GM23248 (cell line): Measurements from ENCODE around the gene TRIOBP. TPM values are rescaled to one million over a fixed set of nuclear protein-coding genes. Genes with fewer than 3 reads are reported as not detected.

ENCODE experiments used
- DNase-seq: peaks from one replicate; pipeline ENCODE4 v3.0.0-alpha.2; 2015
- H2AFZ ChIP-seq: fragments of 200-600 bp; sonication (generic); 2 replicates; pipeline ENCODE4 v1.6.1; 2016; ENCODE audit warnings: antibody characterized with exemption
- H3F3A ChIP-seq: fragments of 200-600 bp; sonication (generic); 2 replicates; pipeline ENCODE4 v1.6.1; 2016; ENCODE audit warnings: mild to moderate bottlenecking, antibody characterized with exemption, mixed run types; ENCODE audit not compliant: insufficient read depth
- H3K27ac ChIP-seq: fragments of 200-600 bp; sonication (generic); 2 replicates; pipeline ENCODE4 v1.5.1; 2016; ENCODE audit warnings: mild to moderate bottlenecking
- H3K27me3 ChIP-seq: fragments of 200-600 bp; sonication (generic); replicated peaks from 2 replicates; pipeline ENCODE4 v1.6.1; 2016; ENCODE audit warnings: mild to moderate bottlenecking; ENCODE audit not compliant: insufficient read depth
- H3K36me3 ChIP-seq: fragments of 200-600 bp; sonication (generic); 2 replicates; pipeline ENCODE4 v1.6.1; 2016; ENCODE audit warnings: low read depth, mild to moderate bottlenecking
- H3K4me1 ChIP-seq: fragments of 200-600 bp; sonication (generic); 2 replicates; pipeline ENCODE4 v1.6.1; 2016; ENCODE audit warnings: mild to moderate bottlenecking; ENCODE audit not compliant: insufficient read depth
- H3K4me2 ChIP-seq: fragments of 200-600 bp; sonication (generic); one replicate; pipeline ENCODE4 v1.6.1; 2016; ENCODE audit warnings: mild to moderate bottlenecking; ENCODE audit not compliant: unreplicated experiment
- H3K4me3 ChIP-seq: fragments of 200-600 bp; sonication (generic); 2 replicates; pipeline ENCODE4 v1.5.1; 2016; ENCODE audit warnings: mild to moderate bottlenecking
- H3K79me2 ChIP-seq: fragments of 200-600 bp; sonication (generic); 2 replicates; pipeline ENCODE4 v1.6.1; 2016; ENCODE audit warnings: mild to moderate bottlenecking; ENCODE audit not compliant: insufficient read depth
- H3K9ac ChIP-seq: fragments of 200-600 bp; sonication (generic); 2 replicates; pipeline ENCODE4 v1.6.1; 2016; ENCODE audit warnings: mild to moderate bottlenecking
- H3K9me2 ChIP-seq: fragments of 200-600 bp; sonication (generic); 2 replicates; pipeline ENCODE4 v1.6.1; 2016; ENCODE audit warnings: mixed run types, mild to moderate bottlenecking, moderate library complexity; ENCODE audit not compliant: insufficient read depth
- H3K9me3 ChIP-seq: fragments of 200-600 bp; sonication (generic); one replicate; pipeline ENCODE4 v1.6.1; 2017; ENCODE audit warnings: low read depth
- H4K20me1 ChIP-seq: fragments of 200-600 bp; sonication (generic); 2 replicates; pipeline ENCODE4 v1.6.0; 2016; ENCODE audit not compliant: insufficient read depth
- EZH2 ChIP-seq: fragments of 200-600 bp; sonication (generic); IDR thresholded peaks from 2 replicates; pipeline ENCODE4 v1.6.1; 2018; ENCODE audit warnings: antibody characterized with exemption, mild to moderate bottlenecking; ENCODE audit not compliant: insufficient read depth, poor library complexity, severe bottlenecking
- EZH2phosphoT487 ChIP-seq: fragments of 200-600 bp; sonication (generic); IDR thresholded peaks from 2 replicates; pipeline ENCODE4 v1.6.1; 2018; ENCODE audit warnings: antibody characterized with exemption, moderate library complexity, mild to moderate bottlenecking, low read depth; ENCODE audit not compliant: insufficient read depth
- WGBS, 2 experiments: methylation state at CpG; one replicate each; pipeline ENCODE4 v1.1.6; 2015 to 2017; ENCODE audit warnings: low lambda C conversion rate in 2 of 2, low coverage in 1 of 2; ENCODE audit errors: missing lambda C conversion rate in 2 of 2; 5-methylcytosine and 5-hydroxymethylcytosine counted together
- in situ Hi-C: fragments of 300-500 bp; cut with MboI; formaldehyde crosslinking; loops from 2 replicates; pipeline ENCODE4 v1.15.0; 2020
- polyA plus RNA-seq: library from polyadenylated mRNA; unstranded; fragments of >200 nt; fragmentation: Nextera tagmentation; extraction: Ambion mirVana; gene quantifications from 2 replicates; pipeline ENCODE4 v1.2.1, GENCODE V29; 2016
- small RNA-seq: library from RNA; depleted of rRNA; stranded (forward); fragments of <200 nt; gene quantifications from one replicate; pipeline ENCODE3, GENCODE V24; 2014; ENCODE audit warnings: low read depth, low replicate concordance
- total RNA-seq: library from RNA; depleted of rRNA; stranded (reverse); fragments of >200 nt; shearing (Covaris generic); gene quantifications from 2 replicates; pipeline ENCODE4 v1.2.3, GENCODE V29; 2014; rRNA removed

Gene TRIOBP
- total and polyA plus RNA-seq, 2 experiments from 2014 or later: 123 to 135 TPM

- Histone ChIP-seq H2AFZ (no peak overlapping the region), H3K9ac (no peak overlapping the region), H3K27ac (no peak overlapping the region), H3K9me2 (no peaks in the 10 kb centered on the region), H3K4me1 (0 out of 2 replicates have a peak, but pooled peaks cover 3% of the 10 kb centered on the region), H3K36me3 (no peaks in the 10 kb centered on the region), H3K27me3 (no peaks in the 10 kb centered on the region), H4K20me1 (no peaks in the 10 kb centered on the region), H3K79me2 (no peaks in the 10 kb centered on the region), H3K4me2 (no peak overlapping the region), H3K9me3 (no peaks in the 10 kb centered on the region), H3K4me3 (no peak overlapping the region), H3F3A (no peaks in the 10 kb centered on the region)
- 86 to 95% methylated on average over 2 to 5 of the region's 5 CpGs for WGBS, 2 experiments
- no peak for DNase-seq
- no peak for TF ChIP-seq EZH2
- no peak for TF ChIP-seq EZH2phosphoT487
- in situ Hi-C loops: no loop called here
Observed at GRCh38 chr22:37820350-37820749, 123.5 kb downstream of the TRIOBP start.

DNA sequence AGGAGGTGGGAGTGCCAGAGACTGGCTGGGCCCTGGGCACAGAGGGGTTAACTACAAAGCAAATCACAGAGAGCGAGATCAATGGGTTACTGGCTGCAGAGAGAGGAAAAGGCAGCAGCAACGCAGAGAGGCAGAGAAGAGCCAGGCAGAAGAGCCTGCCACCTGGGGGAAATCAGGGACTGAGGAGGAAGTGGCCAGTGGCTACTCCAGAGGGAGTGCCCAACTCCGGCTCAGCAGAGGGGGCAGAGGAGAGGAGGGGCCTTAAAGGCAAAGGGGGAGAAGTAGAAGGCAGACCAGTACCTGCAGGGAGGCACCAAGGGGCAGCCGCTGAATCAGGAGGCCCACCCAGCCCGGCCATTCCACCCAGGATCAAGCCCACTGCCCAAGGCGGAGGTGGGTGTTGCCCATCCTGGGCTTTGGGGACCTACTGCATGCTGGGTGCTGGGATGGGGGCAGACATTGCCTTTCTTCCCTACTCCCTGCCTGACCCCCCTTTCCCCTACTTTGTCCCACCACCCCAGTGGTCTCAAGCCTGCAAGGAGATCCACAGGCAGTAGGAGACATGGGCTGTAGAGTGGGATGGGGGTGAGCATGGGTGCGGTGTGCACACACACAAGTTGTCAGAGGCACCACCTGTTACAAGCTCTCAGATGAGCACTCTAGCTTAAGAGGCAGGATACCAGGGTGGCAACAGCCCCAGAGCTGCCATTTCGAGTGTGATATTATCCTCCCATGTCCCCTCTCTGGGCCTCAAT lies 125.4 kb downstream of the TRIOBP start:
- no peaks in the 10 kb centered on the region for H3K9me2 ChIP-seq
- no peaks in the 10 kb centered on the region for H3K27me3 ChIP-seq
- no peaks in the 10 kb centered on the region for H3K9me3 ChIP-seq
- no peaks in the 10 kb centered on the region for H4K20me1 ChIP-seq
- TF ChIP-seq EZH2: no peak
- DNase-seq: peak; percentile 8
- H3K4me1 ChIP-seq: 0 out of 2 replicates have a peak, but pooled peaks cover 3% of the 10 kb centered on the region
- H3K9ac ChIP-seq: no peak overlapping the region
- H3K4me2 ChIP-seq: no peak overlapping the region
- no peaks in the 10 kb centered on the region for H3F3A ChIP-seq
- H3K79me2 ChIP-seq: no peaks in the 10 kb centered on the region
- H3K4me3 ChIP-seq: no peak overlapping the region
- H2AFZ ChIP-seq: no peak overlapping the region
- no peak overlapping the region for H3K27ac ChIP-seq
- 28 to 33% methylated on average over 8 of the region's 8 CpGs for WGBS, 2 experiments
- in situ Hi-C loops: no loop called here
- H3K36me3 ChIP-seq: no peaks in the 10 kb centered on the region

GRCh38 chr22:37823134-37823985 lies 126.5 kb downstream of the TRIOBP start, which contains the start of gene GALR3:
Gene GALR3, plus strand, starts transcription at chr22:37823382. Its CDS starts 25 bp downstream, at chr22:37823407.
- Histone ChIP-seq H3K36me3 (no peaks in the 10 kb centered on the region), H2AFZ (no peak within 1 kb of the TSS), H3K27ac (no peak within 1 kb of the TSS), H3F3A (no peaks in the 10 kb centered on the region), H3K27me3 (no peaks in the 10 kb centered on the region), H4K20me1 (no peaks in the 10 kb centered on the region), H3K4me2 (no peak within 1 kb of the TSS), H3K4me3 (0 out of 2 replicates have a peak within 1 kb of the TSS, but pooled peaks have one; percentile 42), H3K79me2 (no peaks in the 10 kb centered on the region), H3K9me2 (no peaks in the 10 kb centered on the region), H3K9me3 (no peaks in the 10 kb centered on the region), H3K4me1 (no peaks in the 10 kb centered on the region), H3K9ac (no peak within 1 kb of the TSS)
- in situ Hi-C loops: no loop called here
- TF ChIP-seq EZH2phosphoT487 (no peak), EZH2 (no peak)
- DNase-seq: no peak
- 63 to 71% methylated on average over 18 to 21 of the region's 21 CpGs for WGBS, 2 experiments

GRCh38 chr22:37824674-37825641 lies 128.1 kb downstream of the TRIOBP start:
- 0 out of 2 replicates have a peak overlapping the region, but pooled peaks have one; percentile 39 for H2AFZ ChIP-seq
- H3K79me2 ChIP-seq: no peaks in the 10 kb centered on the region
- no peak overlapping the region for H3K27ac ChIP-seq
- no peaks in the 10 kb centered on the region for H3K9me3 ChIP-seq
- H3K4me3 ChIP-seq: peak overlapping the region; percentile 42
- H3K27me3 ChIP-seq: no peaks in the 10 kb centered on the region
- no peaks in the 10 kb centered on the region for H3K36me3 ChIP-seq
- H4K20me1 ChIP-seq: no peaks in the 10 kb centered on the region
- WGBS, 2 experiments: 8 to 13% methylated on average over 63 to 109 of the region's 135 CpGs
- in situ Hi-C loops: no loop called here
- no peaks in the 10 kb centered on the region for H3F3A ChIP-seq
- H3K9ac ChIP-seq: no peak overlapping the region
- no peaks in the 10 kb centered on the region for H3K4me1 ChIP-seq
- no peaks in the 10 kb centered on the region for H3K9me2 ChIP-seq
- TF ChIP-seq EZH2 (no peak), EZH2phosphoT487 (no peak)
- peak overlapping the region; percentile 20 for H3K4me2 ChIP-seq
- DNase-seq: peak; percentile 46

Small RNAs within 50 kb of the gene (small RNA-seq; reads per million reads assigned to genes)
- not detected for gene RN7SL385P

Other genes starting within 250 kb of the TRIOBP start
- gene MFNG, start 210.7 kb upstream of the TRIOBP start, total RNA-seq: not detected in 2 replicates
- 0.32 TPM in 1 of 2 replicates, not detected in the other for gene MFNG, start 210.7 kb upstream of the TRIOBP start, polyA plus RNA-seq
- 4.4 and 8.3 TPM in 2 replicates for gene CARD10, start 177.6 kb upstream of the TRIOBP start, total RNA-seq
- gene CARD10, start 177.6 kb upstream of the TRIOBP start, polyA plus RNA-seq: 2.7 and 2.8 TPM in 2 replicates
- gene CDC42EP1, start 136.6 kb upstream of the TRIOBP start, total RNA-seq: 59.7 and 83.8 TPM in 2 replicates
- gene CDC42EP1, start 136.6 kb upstream of the TRIOBP start, polyA plus RNA-seq: 122 and 130 TPM in 2 replicates
- not detected in 2 replicates for gene LGALS2, start 117.0 kb upstream of the TRIOBP start, total RNA-seq
- gene LGALS2, start 117.0 kb upstream of the TRIOBP start, polyA plus RNA-seq: 0.35 and 0.91 TPM in 2 replicates
- 29.7 and 36.9 TPM in 2 replicates for gene GGA1, start 88.2 kb upstream of the TRIOBP start, total RNA-seq
- gene GGA1, start 88.2 kb upstream of the TRIOBP start, polyA plus RNA-seq: 29.7 and 29.9 TPM in 2 replicates
- 2.4 and 9.9 TPM in 2 replicates for gene SH3BP1, start 57.4 kb upstream of the TRIOBP start, total RNA-seq
- gene SH3BP1, start 57.4 kb upstream of the TRIOBP start, polyA plus RNA-seq: 0.81 and 0.89 TPM in 2 replicates
- 17.5 and 17.7 TPM in 2 replicates for gene PDXP, start 38.3 kb upstream of the TRIOBP start, total RNA-seq
- gene PDXP, start 38.3 kb upstream of the TRIOBP start, polyA plus RNA-seq: 1.9 and 2.1 TPM in 2 replicates
- gene LGALS1, start 21.4 kb upstream of the TRIOBP start, total RNA-seq: 5,290 and 7,830 TPM in 2 replicates
- gene LGALS1, start 21.4 kb upstream of the TRIOBP start, polyA plus RNA-seq: 6,727 and 6,984 TPM in 2 replicates
- gene NOL12, start 10.7 kb upstream of the TRIOBP start, total RNA-seq: 4.9 and 19.1 TPM in 2 replicates
- 24.9 and 25.1 TPM in 2 replicates for gene NOL12, start 10.7 kb upstream of the TRIOBP start, polyA plus RNA-seq
- gene GCAT, start 110.9 kb downstream of the TRIOBP start, total RNA-seq: 36.1 and 73.7 TPM in 2 replicates
- 31.5 and 35.9 TPM in 2 replicates for gene GCAT, start 110.9 kb downstream of the TRIOBP start, polyA plus RNA-seq
- not detected in 2 replicates for gene GALR3, start 126.3 kb downstream of the TRIOBP start, total RNA-seq
- gene GALR3, start 126.3 kb downstream of the TRIOBP start, polyA plus RNA-seq: not detected in 2 replicates
- 31.0 and 58.0 TPM in 2 replicates for gene ANKRD54, start 147.3 kb downstream of the TRIOBP start, total RNA-seq
- 21.6 and 21.8 TPM in 2 replicates for gene ANKRD54, start 147.3 kb downstream of the TRIOBP start, polyA plus RNA-seq
- 323 and 346 TPM in 2 replicates for gene EIF3L, start 152.4 kb downstream of the TRIOBP start, total RNA-seq
- 201 and 206 TPM in 2 replicates for gene EIF3L, start 152.4 kb downstream of the TRIOBP start, polyA plus RNA-seq
- 41.4 and 46.0 TPM in 2 replicates for gene MICALL1, start 209.2 kb downstream of the TRIOBP start, total RNA-seq
- 7.5 and 8.0 TPM in 2 replicates for gene MICALL1, start 209.2 kb downstream of the TRIOBP start, polyA plus RNA-seq